ENCODE data around the gene CRIP1.

GRCh38 chr14:105439710-105440553 lies 46.8 kb upstream of the CRIP1 start:
- TF ChIP-seq, protein P1, sequence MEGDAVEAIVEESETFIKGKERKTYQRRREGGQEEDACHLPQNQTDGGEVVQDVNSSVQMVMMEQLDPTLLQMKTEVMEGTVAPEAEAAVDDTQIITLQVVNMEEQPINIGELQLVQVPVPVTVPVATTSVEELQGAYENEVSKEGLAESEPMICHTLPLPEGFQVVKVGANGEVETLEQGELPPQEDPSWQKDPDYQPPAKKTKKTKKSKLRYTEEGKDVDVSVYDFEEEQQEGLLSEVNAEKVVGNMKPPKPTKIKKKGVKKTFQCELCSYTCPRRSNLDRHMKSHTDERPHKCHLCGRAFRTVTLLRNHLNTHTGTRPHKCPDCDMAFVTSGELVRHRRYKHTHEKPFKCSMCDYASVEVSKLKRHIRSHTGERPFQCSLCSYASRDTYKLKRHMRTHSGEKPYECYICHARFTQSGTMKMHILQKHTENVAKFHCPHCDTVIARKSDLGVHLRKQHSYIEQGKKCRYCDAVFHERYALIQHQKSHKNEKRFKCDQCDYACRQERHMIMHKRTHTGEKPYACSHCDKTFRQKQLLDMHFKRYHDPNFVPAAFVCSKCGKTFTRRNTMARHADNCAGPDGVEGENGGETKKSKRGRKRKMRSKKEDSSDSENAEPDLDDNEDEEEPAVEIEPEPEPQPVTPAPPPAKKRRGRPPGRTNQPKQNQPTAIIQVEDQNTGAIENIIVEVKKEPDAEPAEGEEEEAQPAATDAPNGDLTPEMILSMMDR (IDR thresholded peaks at IDR 0.05): no peak
- TF ChIP-seq POLR2AphosphoS5 (IDR thresholded peaks at IDR 0.05): no peak
- TF ChIP-seq POLR2A (IDR thresholded peaks at IDR 0.05; ENCODE audit: low read depth): no peak
